HTR-8/SVneo (cell line): ENCODE data around the gene BCR.

ENCODE experiments used
- DNase-seq: peaks from one replicate; pipeline ENCODE4 v3.0.0; 2011; ENCODE audit warnings: low spot score, mixed read lengths; ENCODE audit not compliant: insufficient read length
- FAIRE-seq: peaks from 2 replicates; lab custom pipeline; 2011; peaks lifted over from hg19 to GRCh38; lab: Jason Lieb, UNC

The BCR gene

GRCh38 chr22:23149743-23150238 is 30.5 kb upstream of the BCR start:
- no peak for DNase-seq
- FAIRE-seq = no peak

- FAIRE-seq = no peak
Measured at GRCh38 chr22:23150762-23151161, 29.5 kb upstream of the BCR start.

GRCh38 chr22:23151827-23152226 is 28.5 kb upstream of the BCR start:
- FAIRE-seq (no peak), DNase-seq (no peak)

More at GRCh38 chr22:23150762-23151161, 29.5 kb upstream of the BCR start:
- DNase-seq = no peak

GRCh38 chr22:23152238-23153114 is 27.8 kb upstream of the BCR start:
- no peak for FAIRE-seq
- no peak for DNase-seq

GRCh38 chr22:23153994-23154393 is 26.3 kb upstream of the BCR start:
- no peak for FAIRE-seq
- no peak for DNase-seq

GRCh38 chr22:23154461-23154860 is 25.8 kb upstream of the BCR start:
- DNase-seq = no peak
- no peak for FAIRE-seq

GRCh38 chr22:23155143-23155542 is 25.2 kb upstream of the BCR start:
- no peak for FAIRE-seq
- no peak for DNase-seq

- no peak for FAIRE-seq
- no peak for DNase-seq
Measured at GRCh38 chr22:23155831-23156230, 24.5 kb upstream of the BCR start.

GRCh38 chr22:23156286-23156685 is 24.0 kb upstream of the BCR start:
- DNase-seq (no peak), FAIRE-seq (no peak)

- DNase-seq (no peak), FAIRE-seq (no peak)
Measured at GRCh38 chr22:23157560-23158515, 22.5 kb upstream of the BCR start.

GRCh38 chr22:23158516-23159290 is 21.6 kb upstream of the BCR start:
- FAIRE-seq = no peak
- DNase-seq = no peak

- no peak for FAIRE-seq
- no peak for DNase-seq
Measured at GRCh38 chr22:23159291-23159630, 21.0 kb upstream of the BCR start.

GRCh38 chr22:23161029-23161428 is 19.3 kb upstream of the BCR start:
- FAIRE-seq = no peak
- DNase-seq = no peak

GRCh38 chr22:23161574-23161973 is 18.7 kb upstream of the BCR start:
- no peak for DNase-seq
- no peak for FAIRE-seq

- DNase-seq (no peak), FAIRE-seq (no peak)
Measured at GRCh38 chr22:23163665-23164064, 16.6 kb upstream of the BCR start.

GRCh38 chr22:23164091-23164490 is 16.2 kb upstream of the BCR start:
- DNase-seq (no peak), FAIRE-seq (no peak)

GRCh38 chr22:23166042-23166831 is 14.1 kb upstream of the BCR start:
- no peak for DNase-seq
- FAIRE-seq = no peak

GRCh38 chr22:23166841-23167616 is 13.3 kb upstream of the BCR start:
- DNase-seq (no peak), FAIRE-seq (no peak)
